HG03097 (cell line): ENCODE data around the gene RPUSD4.

ENCODE experiments used
- ATAC-seq: cut with Tn5 transposase; IDR thresholded peaks from one replicate; pipeline ENCODE4 v1.9.1; 2021; ENCODE audit not compliant: unreplicated experiment, low FRiP score

The RPUSD4 gene

GRCh38 chr11:126160345-126161022, 51.0 kb downstream of the RPUSD4 start:
- no peak for ATAC-seq

- no peak for ATAC-seq
Measured at GRCh38 chr11:126159719-126160344, 51.6 kb downstream of the RPUSD4 start.

GRCh38 chr11:126158054-126158791, 53.2 kb downstream of the RPUSD4 start:
- ATAC-seq, result no peak

- no peak for ATAC-seq
Measured at GRCh38 chr11:126157326-126158030, 54.0 kb downstream of the RPUSD4 start.

- ATAC-seq, result no peak
Measured at GRCh38 chr11:126156814-126157213, 54.6 kb downstream of the RPUSD4 start.

GRCh38 chr11:126155402-126156187, 55.9 kb downstream of the RPUSD4 start:
- no peak for ATAC-seq

GRCh38 chr11:126154691-126155090, 56.8 kb downstream of the RPUSD4 start:
- ATAC-seq, result no peak

GRCh38 chr11:126153972-126154371, 57.5 kb downstream of the RPUSD4 start:
- no peak for ATAC-seq

- ATAC-seq, result no peak
Measured at GRCh38 chr11:126153006-126153405, 58.4 kb downstream of the RPUSD4 start.

- ATAC-seq, result no peak
Measured at GRCh38 chr11:126152586-126152985, 58.9 kb downstream of the RPUSD4 start.

GRCh38 chr11:126152152-126152551, 59.3 kb downstream of the RPUSD4 start:
- ATAC-seq, result no peak
